GM21717 (cell line): Measurements from ENCODE around the gene TMEM50A.
"Not testable (repeated sequence)": the region's sequence is repeated elsewhere in the genome, so short reads cannot be mapped to it uniquely, and the experiment has no call there.

Experiments used
- ATAC-seq: cut with Tn5 transposase; IDR thresholded peaks from one replicate; pipeline ENCODE4 v1.9.1; 2021; ENCODE audit warnings: mild to moderate bottlenecking, moderate library complexity; ENCODE audit not compliant: unreplicated experiment

The TMEM50A gene

DNA sequence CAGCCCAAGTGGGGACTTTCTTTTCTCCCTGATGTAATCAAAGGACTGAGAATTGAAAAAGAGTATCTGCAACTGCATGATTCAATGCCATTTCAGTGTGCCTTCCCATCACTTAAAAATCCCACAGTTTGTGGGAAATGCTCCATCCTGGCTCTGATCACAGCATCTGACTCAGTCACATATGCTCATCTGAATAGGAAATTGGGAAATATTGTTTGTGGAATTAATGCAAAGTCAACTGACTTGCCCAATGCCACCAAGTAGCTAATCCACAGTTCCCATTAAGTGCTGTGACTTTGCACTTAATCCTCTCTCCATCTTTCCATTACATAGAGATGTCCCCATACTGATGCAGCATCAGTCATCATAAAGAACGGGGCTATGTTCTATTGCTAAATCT, 45.0 kb downstream of the TMEM50A start:
- not testable (repeated sequence) for ATAC-seq

DNA sequence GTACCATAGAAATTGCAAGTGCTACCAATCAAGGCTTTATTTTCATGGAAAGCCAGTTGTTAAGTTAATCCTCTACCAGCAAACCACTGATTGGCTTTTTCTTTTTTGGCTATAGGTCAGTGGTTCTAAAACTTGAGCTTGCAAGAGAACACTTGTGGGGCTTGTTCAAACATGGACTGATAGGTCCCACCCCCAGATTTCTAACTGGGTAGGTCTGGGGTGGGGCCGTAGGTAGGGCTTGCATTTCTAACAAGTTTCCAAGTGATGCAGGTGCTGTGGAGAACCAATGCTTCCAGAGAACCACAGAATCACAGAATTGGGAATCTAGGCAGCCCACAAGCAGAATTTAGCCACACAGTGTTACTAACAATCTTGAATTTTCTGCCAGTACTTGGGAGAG, 45.7 kb downstream of the TMEM50A start:
- ATAC-seq = not testable (repeated sequence)

DNA sequence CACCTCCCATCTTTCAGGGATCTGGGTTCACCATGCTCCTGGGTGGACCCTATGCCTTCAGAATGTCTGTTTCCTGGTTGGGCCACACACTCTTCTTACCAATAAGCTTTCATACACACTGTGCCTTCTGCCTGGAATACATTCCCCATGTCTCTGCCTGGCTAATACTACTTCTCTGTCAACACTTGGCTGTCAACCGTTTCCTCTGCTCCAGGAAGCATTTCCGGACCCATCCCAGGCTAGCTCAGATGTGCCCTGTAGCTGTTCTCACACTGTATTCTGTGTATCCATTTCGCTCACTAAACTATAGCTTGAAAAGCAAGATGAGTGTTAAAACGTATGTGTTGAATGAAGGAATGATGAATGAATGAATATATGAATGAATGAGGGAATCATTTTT, 49.0 kb downstream of the TMEM50A start:
- ATAC-seq = not testable (repeated sequence)

DNA sequence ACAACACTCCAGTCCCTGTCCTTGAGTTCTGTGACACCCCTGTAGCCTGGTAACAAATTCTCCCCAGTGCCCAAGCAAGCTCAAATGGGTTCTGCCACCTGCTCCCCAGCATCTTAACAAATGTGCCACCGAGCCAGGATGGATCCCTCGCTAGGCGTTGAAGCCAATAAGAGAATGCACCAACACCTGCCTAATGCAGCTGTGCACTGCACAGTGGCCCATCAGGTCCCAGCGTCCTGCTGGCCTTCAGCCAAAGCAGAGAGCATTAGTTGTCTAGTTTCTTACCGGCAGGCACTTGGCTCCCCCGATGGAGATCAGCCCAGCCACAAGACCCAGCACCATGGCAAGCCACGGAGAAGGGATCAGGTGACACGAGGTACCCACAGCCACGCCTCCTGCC, 50.6 kb downstream of the TMEM50A start:
- not testable (repeated sequence) for ATAC-seq

DNA sequence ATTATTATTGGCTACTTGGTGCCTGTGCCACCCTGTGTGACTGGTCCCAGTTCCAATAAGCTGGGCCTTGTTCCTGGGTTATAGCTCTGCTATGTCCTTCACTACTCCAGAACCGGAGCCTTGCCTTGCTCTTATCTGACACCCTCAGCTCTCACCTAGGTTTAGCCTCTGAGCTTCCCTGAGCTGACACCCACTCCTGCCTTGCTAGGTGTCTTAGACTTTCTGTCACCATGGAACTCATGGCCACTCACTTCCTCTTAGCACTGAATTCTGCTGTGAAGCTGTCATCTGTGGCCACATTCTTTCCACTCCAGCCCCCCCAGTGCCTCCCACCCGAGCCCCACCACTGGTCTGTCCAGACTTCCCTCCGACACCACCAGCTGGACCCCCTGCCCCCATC, 51.6 kb downstream of the TMEM50A start:
- not testable (repeated sequence) for ATAC-seq

DNA sequence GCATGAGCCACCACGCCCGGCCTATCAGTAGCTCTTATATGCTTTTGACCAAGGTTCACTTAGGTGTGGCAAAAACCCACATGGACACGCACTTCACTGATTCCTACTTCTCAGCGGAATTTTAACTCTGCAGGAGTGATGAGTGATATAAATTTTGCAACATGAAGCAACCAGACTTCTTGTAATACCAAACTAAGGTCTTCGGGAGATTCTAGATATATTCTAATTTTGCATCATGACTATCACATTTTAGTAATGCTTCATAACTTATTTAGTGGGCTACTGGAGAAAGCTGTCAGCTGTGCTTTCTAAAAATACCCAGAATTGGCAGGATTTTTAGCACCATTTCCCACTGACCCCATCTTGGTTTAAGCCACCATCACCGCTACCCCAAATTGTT, 54.7 kb downstream of the TMEM50A start:
- ATAC-seq = no peak

DNA sequence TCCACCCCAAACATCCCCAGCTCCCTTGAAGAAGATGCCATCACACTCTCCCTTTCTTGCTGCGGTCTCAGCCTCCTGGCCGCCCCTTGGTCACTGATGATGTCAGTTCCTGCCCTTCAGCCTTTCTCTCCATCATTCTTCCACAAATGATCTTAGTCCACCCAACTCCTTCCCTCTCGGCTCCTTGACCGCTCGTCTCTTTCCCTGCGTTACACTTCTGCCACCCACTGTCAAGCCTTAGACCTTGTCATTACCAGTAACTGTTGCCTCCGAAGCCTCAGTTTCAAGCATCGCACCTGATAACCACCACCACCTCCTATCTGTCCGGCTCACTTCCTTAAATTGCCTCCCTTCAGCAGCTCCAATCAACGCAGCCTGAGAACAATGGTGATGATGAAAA, 59.4 kb downstream of the TMEM50A start:
- ATAC-seq = not testable (repeated sequence)

DNA sequence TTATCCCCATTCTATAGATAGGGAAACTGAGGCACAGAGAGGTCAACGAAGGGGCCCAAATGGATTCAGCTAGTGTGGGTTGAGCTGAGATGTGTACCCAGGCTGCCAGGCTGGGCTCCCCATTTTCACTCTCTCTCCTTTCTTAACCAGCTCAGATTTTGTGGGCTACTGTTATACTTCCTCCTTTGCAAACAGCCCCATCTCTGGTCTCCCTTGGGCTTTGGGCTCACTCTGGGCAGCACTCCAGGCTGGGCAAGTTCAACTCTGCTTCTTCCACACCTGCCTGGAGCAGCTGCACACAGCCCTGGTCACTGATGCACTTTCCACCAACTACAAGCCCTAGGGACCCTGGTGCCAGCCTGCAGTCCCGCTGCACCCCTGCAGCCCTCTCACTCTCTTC, 59.9 kb downstream of the TMEM50A start:
- ATAC-seq = not testable (repeated sequence)

DNA sequence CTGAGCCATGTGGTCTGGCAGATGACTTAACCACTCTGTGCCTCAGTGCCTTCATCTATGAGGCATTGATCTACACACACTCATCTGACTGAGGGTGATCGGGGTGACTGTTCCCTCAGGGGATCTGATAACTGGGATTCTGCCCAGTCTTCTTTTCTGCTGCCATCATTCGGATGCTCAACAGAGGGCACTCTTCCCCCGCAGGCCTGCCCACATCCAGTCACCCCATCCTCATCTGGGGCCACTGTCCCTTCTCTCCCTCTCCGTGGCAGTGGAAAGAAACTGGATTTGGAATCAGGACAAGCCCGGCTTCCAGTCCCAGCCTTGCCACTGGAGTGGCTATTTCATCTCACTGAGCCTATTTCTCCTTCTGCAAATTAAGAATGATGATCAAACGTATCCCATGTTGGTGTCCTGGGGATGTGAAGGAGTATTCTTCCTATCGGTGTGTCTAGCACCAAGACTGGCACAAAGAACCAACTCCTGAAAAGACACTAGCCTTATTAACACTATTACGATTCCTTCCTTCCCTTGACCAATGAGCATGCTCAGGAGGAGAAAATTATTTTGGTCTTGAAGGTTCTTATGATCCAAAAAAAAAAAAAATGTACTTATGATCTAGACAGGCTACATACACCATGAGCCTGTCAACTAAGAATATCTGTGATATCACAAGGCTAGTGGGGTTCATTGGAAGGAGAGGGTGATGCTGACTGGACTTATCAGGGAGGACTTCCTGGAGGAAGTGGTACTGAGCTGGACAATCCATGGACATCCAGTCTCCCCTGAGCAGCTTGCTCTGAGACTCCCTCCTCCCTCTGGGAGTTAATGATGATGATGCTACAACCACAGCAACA, 65.0 kb downstream of the TMEM50A start:
- ATAC-seq = not testable (repeated sequence)

DNA sequence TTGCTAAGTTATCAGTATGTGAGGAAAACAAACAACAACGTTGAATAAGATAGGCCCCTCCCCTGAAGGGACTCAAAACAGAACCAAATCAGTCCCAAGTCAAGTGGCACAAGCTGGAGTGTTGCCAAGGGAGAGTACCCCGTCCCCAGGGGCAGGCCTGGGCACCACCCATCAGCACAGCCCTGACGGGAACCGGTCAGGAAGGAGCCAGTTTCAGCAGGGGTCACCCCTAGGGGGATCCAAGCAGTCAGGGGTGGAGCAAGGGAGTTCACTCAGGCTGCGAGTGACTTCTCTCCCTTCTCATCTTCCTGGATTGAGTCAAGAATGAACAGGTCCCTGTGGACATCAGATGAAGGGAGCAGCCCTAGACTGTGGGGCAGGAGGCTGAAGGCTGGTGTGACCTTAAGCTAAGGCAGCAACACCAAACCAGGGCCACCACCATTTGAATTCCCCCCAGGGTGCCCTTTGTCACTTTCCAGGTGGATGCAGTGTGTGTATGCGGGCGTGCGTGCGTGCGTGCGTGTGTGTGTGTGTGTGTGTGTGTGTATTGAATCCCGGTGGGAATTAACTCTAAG, 67.7 kb downstream of the TMEM50A start:
- not testable (repeated sequence) for ATAC-seq

DNA sequence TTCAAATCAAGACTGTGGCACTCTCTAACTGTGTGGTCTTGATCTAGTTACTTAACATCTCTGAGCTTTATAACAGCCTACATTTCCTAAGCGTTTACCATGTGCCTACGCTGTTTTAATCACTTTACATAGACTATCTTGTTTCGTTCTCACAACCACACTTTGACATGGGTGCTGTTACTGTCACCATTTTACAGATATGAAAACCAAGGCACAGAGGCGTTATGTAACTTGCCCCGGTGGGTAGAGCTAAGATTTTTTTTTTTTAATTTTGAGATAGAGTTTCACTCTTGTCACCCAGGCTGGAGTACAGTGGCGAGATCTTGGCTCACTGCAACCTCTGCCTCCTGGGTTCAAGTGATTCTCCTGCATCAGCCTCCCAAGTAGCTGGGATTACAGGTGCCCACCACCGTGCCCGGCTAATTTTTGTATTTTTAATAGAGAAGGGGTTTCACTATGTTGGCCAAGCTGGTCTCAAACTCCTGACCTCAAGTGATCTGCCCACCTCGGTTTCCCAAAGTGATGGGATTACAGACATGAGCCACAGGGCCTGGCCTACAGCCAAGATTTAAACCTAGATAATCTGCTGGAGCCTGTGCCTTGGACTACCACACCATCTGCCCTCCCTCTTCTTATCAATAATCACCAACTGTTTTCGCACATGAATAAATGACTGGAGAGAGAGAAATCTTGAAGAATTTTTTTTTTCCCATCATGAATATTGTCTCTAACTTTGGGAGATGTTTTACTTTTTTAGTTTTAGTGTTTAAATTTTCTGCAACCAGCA, 71.7 kb downstream of the TMEM50A start:
- not testable (repeated sequence) for ATAC-seq
